Stimulated activated naive CD8-positive, alpha-beta T cell treated with anti-CD3 and anti-CD28 coated beads, Interleukin-15, amount 100 ng/mL, for 72 hours (primary cell): Measurements from ENCODE around the gene SLC1A5.
A peak's percentile ranks its signal among the peaks of the same experiment; 100 is the strongest.

Experiments
- ATAC-seq: fragments of 150-1000 bp; cut with Tn5 transposase; 2 replicates; pipeline ENCODE4 v1.10.0; 2021; ENCODE audit warnings: mild to moderate bottlenecking, moderate library complexity
- DNase-seq, 2 donors: peaks; one replicate each; pipeline ENCODE4 v3.0.0; 2021 to 2022
- H3K27ac Mint-ChIP-seq, 2 donors: one replicate each; pipeline ENCODE4 v1.8.0; 2022; ENCODE audit warnings: mild to moderate bottlenecking in 2 of 2, mixed read lengths in 2 of 2, moderate library complexity in 2 of 2
- H3K27me3 Mint-ChIP-seq: one replicate; pipeline ENCODE4 v1.8.0; 2022; ENCODE audit warnings: mixed read lengths
- H3K4me1 Mint-ChIP-seq: one replicate; pipeline ENCODE4 v1.8.0; 2022; ENCODE audit warnings: mild to moderate bottlenecking, mixed read lengths
- H3K4me3 Mint-ChIP-seq, 2 donors: one replicate each; pipeline ENCODE4 v1.8.0; 2022; ENCODE audit warnings: mild to moderate bottlenecking in 2 of 2, mixed read lengths in 2 of 2, moderate library complexity in 1 of 2
- H3K9me3 Mint-ChIP-seq, 2 donors: one replicate each; pipeline ENCODE4 v1.8.0; 2022; ENCODE audit warnings: mixed read lengths in 2 of 2

Gene SLC1A5

DNA sequence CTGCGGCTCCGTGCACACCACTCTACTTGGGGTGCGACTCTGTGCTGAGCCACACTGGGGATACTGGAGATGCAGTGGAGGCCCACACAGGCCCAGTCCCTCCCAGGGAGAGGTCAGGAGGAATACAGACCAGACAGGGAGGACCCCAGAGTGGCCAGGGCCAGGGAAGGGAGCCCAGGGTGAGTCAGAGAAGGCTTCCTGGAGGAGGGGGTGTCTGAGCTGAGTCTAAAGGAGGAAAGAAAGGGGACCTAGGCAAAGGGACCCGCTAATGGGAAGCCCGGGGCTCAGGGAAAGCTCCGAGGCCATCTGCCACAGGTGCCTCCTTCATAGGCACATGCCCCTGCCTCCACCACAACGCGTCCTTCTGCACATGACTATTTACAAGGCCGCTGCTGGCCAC, 58.2 kb downstream of the SLC1A5 start:
- Mint-ChIP-seq H3K4me3 (no peak overlapping the region), H3K27ac (peak overlapping the region in 1 of 2 donors; percentile 66), H3K4me1 (peaks cover 54% of the 10 kb centered on the region), H3K9me3 (no peaks in the 10 kb centered on the region), H3K27me3 (no peaks in the 10 kb centered on the region)
- no peak for ATAC-seq
- no peak for DNase-seq

DNA sequence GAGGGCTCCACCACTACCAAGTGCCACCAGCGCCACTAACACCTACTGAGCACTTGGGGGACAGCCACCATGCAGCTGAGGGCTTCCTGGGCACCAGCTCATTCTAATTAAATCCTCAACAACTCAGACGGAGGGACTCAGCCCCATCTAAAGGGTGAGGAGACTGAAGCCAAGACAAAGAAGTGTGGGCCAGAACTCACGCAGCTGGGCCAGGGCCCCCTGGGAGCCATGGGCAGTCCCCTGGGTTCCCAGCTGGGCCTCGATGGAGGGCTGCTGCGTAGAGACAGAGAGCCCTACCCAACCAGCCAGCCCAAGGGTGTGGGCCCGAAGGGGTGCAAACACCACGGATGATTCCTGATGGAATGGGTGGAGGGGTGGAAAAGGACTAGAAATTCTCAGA, 58.7 kb downstream of the SLC1A5 start:
- Mint-ChIP-seq H3K27me3 (no peaks in the 10 kb centered on the region), H3K27ac (peak overlapping the region in 1 of 2 donors; percentile 74), H3K9me3 (no peaks in the 10 kb centered on the region), H3K4me1 (peaks cover 55% of the 10 kb centered on the region), H3K4me3 (no peak overlapping the region)
- no peak for ATAC-seq
- no peak for DNase-seq

GRCh38 chr19:46728693-46729339, 59.6 kb downstream of the SLC1A5 start:
- H3K4me3 Mint-ChIP-seq, result no peak overlapping the region
- H3K27me3 Mint-ChIP-seq, result no peaks in the 10 kb centered on the region
- H3K9me3 Mint-ChIP-seq, result no peaks in the 10 kb centered on the region
- peaks cover 58% of the 10 kb centered on the region for H3K4me1 Mint-ChIP-seq
- H3K27ac Mint-ChIP-seq, result peak overlapping the region in 1 of 2 donors; percentile 43
- DNase-seq, result peak; percentile 76 to 79
- ATAC-seq, result peak; percentile 91

DNA sequence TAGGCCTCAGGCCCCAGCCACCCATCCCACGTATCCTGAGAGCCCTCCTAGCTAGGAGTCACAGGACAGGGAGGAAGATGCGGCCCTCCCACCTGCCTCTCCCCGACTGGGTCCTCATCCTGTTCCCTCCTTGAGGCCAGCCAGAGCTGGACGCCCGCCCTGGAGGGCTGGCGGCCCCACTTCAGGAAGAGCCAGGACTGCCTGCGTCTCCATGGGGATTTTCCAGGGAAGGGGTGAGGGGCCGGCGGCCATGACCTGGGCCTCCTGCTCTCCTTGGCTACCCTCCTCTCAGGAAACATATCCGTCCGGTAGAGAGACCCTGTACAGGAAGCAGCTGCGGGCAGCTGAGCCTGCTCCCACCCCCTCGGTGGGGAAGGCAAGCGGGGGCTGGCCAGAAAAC, 60.2 kb downstream of the SLC1A5 start:
- DNase-seq, result no peak
- peak overlapping the region in 1 of 2 donors; percentile 43 for H3K27ac Mint-ChIP-seq
- no peak overlapping the region for H3K4me3 Mint-ChIP-seq
- H3K27me3 Mint-ChIP-seq, result no peaks in the 10 kb centered on the region
- H3K9me3 Mint-ChIP-seq, result no peaks in the 10 kb centered on the region
- ATAC-seq, result no peak
- peaks cover 62% of the 10 kb centered on the region for H3K4me1 Mint-ChIP-seq

GRCh38 chr19:46727757-46728156, 60.6 kb downstream of the SLC1A5 start:
- ATAC-seq (no peak), DNase-seq (no peak)
- no peaks in the 10 kb centered on the region for H3K9me3 Mint-ChIP-seq
- no peaks in the 10 kb centered on the region for H3K27me3 Mint-ChIP-seq
- H3K27ac Mint-ChIP-seq, result no peak overlapping the region
- no peak overlapping the region for H3K4me3 Mint-ChIP-seq
- peaks cover 67% of the 10 kb centered on the region for H3K4me1 Mint-ChIP-seq

GRCh38 chr19:46726971-46727501, 61.4 kb downstream of the SLC1A5 start:
- no peaks in the 10 kb centered on the region for H3K9me3 Mint-ChIP-seq
- H3K4me1 Mint-ChIP-seq, result peaks cover 71% of the 10 kb centered on the region
- ATAC-seq, result no peak
- DNase-seq, result no peak
- no peak overlapping the region for H3K4me3 Mint-ChIP-seq
- H3K27me3 Mint-ChIP-seq, result no peaks in the 10 kb centered on the region
- H3K27ac Mint-ChIP-seq, result no peak overlapping the region

- Mint-ChIP-seq H3K4me1 (peaks cover 71% of the 10 kb centered on the region), H3K9me3 (no peaks in the 10 kb centered on the region), H3K27me3 (no peaks in the 10 kb centered on the region), H3K4me3 (no peak overlapping the region), H3K27ac (no peak overlapping the region)
- ATAC-seq (no peak), DNase-seq (no peak)
Measured at GRCh38 chr19:46726551-46726950, 61.8 kb downstream of the SLC1A5 start.

GRCh38 chr19:46725859-46726393, 62.5 kb downstream of the SLC1A5 start:
- H3K4me1 Mint-ChIP-seq, result peaks cover 71% of the 10 kb centered on the region
- H3K27ac Mint-ChIP-seq, result peak overlapping the region in 1 of 2 donors; percentile 13
- H3K9me3 Mint-ChIP-seq, result no peaks in the 10 kb centered on the region
- no peak for ATAC-seq
- no peaks in the 10 kb centered on the region for H3K27me3 Mint-ChIP-seq
- DNase-seq, result no peak
- H3K4me3 Mint-ChIP-seq, result no peak overlapping the region

- ATAC-seq, result no peak
- no peak overlapping the region for H3K27ac Mint-ChIP-seq
- no peaks in the 10 kb centered on the region for H3K27me3 Mint-ChIP-seq
- peaks cover 74% of the 10 kb centered on the region for H3K4me1 Mint-ChIP-seq
- no peaks in the 10 kb centered on the region for H3K9me3 Mint-ChIP-seq
- DNase-seq, result no peak
- H3K4me3 Mint-ChIP-seq, result no peak overlapping the region
Measured at GRCh38 chr19:46725036-46725820, 63.2 kb downstream of the SLC1A5 start.
